ENCODE measurements around the gene DLD.
A peak's percentile ranks its signal among the peaks of the same experiment; 100 is the strongest.
"Not testable (repeated sequence)": the region's sequence is repeated elsewhere in the genome, so short reads cannot be mapped to it uniquely, and the experiment has no call there.

DLD gene, protein sequence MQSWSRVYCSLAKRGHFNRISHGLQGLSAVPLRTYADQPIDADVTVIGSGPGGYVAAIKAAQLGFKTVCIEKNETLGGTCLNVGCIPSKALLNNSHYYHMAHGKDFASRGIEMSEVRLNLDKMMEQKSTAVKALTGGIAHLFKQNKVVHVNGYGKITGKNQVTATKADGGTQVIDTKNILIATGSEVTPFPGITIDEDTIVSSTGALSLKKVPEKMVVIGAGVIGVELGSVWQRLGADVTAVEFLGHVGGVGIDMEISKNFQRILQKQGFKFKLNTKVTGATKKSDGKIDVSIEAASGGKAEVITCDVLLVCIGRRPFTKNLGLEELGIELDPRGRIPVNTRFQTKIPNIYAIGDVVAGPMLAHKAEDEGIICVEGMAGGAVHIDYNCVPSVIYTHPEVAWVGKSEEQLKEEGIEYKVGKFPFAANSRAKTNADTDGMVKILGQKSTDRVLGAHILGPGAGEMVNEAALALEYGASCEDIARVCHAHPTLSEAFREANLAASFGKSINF

DNA sequence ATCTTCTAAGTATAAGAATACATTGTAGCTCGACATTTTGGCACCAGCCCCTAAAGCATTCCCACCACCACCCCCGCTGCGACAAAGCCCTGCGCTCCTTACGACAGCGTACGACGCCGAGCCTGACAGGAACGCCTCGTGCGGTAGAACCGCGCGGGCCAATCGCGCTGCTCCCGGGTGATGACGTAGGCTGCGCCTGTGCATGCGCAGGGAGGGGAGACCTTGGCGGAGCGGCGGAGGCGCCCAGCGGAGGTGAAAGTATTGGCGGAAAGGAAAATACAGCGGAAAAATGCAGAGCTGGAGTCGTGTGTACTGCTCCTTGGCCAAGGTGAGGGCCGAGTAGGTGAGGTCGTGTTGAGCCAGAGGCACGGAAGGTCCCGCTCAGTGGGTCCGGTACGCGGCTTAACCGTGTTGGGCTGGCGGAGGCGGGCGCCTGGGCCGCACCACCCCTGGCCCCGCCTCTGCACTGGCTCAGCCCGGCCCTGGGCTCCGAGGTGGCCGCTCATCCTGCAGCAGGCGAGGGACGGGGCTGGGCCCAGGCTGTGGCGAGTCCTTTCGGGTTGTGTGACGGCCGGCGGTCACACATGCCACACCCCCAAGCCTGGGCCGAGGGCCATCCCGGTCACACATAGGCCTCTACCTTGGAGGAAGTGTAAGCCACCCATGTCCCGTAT is at the start of gene DLD:
Gene DLD, plus strand, starts transcription at position 222 of the 674 bp plus-strand sequence. Its CDS starts 68 bp downstream, at position 290.
- TF ChIP-seq, protein P1, sequence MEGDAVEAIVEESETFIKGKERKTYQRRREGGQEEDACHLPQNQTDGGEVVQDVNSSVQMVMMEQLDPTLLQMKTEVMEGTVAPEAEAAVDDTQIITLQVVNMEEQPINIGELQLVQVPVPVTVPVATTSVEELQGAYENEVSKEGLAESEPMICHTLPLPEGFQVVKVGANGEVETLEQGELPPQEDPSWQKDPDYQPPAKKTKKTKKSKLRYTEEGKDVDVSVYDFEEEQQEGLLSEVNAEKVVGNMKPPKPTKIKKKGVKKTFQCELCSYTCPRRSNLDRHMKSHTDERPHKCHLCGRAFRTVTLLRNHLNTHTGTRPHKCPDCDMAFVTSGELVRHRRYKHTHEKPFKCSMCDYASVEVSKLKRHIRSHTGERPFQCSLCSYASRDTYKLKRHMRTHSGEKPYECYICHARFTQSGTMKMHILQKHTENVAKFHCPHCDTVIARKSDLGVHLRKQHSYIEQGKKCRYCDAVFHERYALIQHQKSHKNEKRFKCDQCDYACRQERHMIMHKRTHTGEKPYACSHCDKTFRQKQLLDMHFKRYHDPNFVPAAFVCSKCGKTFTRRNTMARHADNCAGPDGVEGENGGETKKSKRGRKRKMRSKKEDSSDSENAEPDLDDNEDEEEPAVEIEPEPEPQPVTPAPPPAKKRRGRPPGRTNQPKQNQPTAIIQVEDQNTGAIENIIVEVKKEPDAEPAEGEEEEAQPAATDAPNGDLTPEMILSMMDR (IDR thresholded peaks at IDR 0.05; ENCODE audit: extremely low read depth, insufficient read depth, missing control alignments), result no peak
- peak; percentile 95 for DNase-seq (ENCODE audit: low spot score)
- in situ Hi-C loops (cut with MboI; ENCODE audit: low pct_unique_long_range_greater_than_20kb, low sequenced_read_pairs, unreplicated experiment), result no loop called here

DNA sequence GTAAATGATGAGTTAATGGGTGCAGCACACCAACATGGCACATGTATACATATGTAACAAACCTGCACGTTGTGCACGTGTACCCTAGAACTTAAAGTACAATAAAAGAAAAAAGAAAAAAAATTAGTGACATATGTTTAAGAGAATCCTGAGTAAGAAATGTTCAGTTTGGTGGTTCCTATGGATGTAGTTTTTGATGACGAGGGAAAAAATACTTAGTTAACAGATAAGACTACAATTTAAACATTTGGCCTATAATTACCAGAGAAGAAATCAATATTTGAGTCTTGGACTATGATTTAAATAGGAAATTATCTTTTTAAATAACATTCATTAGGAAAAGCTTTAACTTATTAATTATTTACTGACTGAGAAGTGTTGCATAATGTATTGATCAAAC is 48.8 kb upstream of the DLD start:
- TF ChIP-seq, protein P1 (IDR thresholded peaks at IDR 0.05; ENCODE audit: extremely low read depth, insufficient read depth, missing control alignments), result no peak
- no peak for DNase-seq (ENCODE audit: low spot score)
- in situ Hi-C loops (cut with MboI; ENCODE audit: low pct_unique_long_range_greater_than_20kb, low sequenced_read_pairs, unreplicated experiment), result no loop called here

DNA sequence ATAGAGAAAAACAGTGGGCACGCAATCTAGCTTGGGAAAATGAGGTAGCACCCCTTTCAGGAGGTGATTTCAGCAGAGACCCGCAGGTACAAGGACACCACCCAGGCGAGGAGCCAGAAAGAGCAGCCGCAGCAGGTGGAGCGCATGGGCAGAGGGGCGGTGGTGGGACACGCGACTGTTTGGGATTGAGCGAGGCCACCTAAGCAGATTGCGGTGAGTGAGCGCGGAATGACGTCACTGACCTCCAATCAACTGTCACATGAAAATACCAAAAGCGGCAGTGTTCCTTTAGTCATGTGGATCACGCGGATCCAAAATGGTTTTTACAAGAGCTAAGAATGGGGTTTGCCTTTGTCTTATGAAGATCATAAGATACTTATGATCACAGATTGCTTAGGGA is 47.8 kb upstream of the DLD start:
- in situ Hi-C loops (cut with MboI; ENCODE audit: low pct_unique_long_range_greater_than_20kb, low sequenced_read_pairs, unreplicated experiment), result no loop called here
- DNase-seq (ENCODE audit: low spot score), result no peak
- TF ChIP-seq, protein P1 (IDR thresholded peaks at IDR 0.05; ENCODE audit: extremely low read depth, insufficient read depth, missing control alignments), result no peak

GRCh38 chr7:107846324-107846723 is 44.7 kb upstream of the DLD start:
- in situ Hi-C loops (cut with MboI; ENCODE audit: low pct_unique_long_range_greater_than_20kb, low sequenced_read_pairs, unreplicated experiment), result no loop called here
- DNase-seq (ENCODE audit: low spot score), result no peak

DNA sequence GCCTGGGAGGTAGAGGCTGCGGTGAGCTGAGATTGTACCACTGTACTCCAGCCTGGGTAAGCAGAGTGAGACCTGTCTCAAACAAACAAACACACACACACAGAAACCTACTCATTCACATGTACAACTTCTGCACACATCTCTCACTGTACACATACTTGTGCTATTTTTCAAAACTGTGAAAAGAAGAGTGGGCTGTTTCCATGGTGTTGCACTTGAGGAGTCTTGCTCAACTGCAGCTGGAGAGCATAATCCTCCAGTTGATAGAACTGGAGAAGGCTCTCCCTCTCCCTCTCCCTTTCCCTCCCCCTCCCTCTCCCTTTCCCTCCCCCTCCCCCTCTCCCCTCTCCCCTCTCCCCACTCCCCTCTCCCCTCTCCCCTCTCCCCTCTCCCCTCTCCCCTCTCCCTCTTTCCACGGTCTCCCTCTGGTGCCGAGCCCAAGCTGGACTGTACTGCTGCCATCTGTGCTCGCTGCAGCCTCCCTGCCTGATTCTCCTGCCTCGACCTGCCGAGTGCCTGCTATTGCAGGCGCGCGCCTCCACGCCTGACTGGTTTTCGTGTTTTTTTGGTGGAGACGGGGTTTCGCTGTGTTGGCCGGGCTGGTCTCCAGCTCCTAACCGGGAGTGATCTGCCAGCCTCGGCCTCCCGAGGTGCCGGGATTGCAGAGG is 43.7 kb upstream of the DLD start:
- TF ChIP-seq, protein P1 (IDR thresholded peaks at IDR 0.05; ENCODE audit: extremely low read depth, insufficient read depth, missing control alignments), result no peak
- DNase-seq (ENCODE audit: low spot score), result no peak
- in situ Hi-C loops (cut with MboI; ENCODE audit: low pct_unique_long_range_greater_than_20kb, low sequenced_read_pairs, unreplicated experiment), result no loop called here

More at GRCh38 chr7:107846324-107846723, 44.7 kb upstream of the DLD start:
- TF ChIP-seq, protein P1 (IDR thresholded peaks at IDR 0.05; ENCODE audit: extremely low read depth, insufficient read depth, missing control alignments), result no peak

DNA sequence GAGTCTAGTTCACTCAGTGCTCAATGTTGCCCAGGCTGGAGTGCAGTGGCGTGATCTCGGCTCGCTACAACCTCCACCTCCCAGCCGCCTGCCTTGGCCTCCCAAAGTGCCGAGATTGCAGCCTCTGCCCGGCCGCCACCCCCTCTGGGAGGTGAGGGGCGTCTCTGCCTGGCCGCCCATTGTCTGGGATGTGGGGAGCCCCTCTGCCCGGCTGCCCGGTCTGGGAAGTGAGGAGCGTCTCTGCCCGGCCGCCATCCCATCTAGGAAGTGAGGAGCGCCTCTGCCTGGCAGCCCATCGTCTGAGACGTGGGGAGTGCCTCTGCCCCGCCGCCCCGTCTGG is 43.2 kb upstream of the DLD start:
- in situ Hi-C loops (cut with MboI; ENCODE audit: low pct_unique_long_range_greater_than_20kb, low sequenced_read_pairs, unreplicated experiment); DNase-seq (ENCODE audit: low spot score): not testable (repeated sequence)

DNA sequence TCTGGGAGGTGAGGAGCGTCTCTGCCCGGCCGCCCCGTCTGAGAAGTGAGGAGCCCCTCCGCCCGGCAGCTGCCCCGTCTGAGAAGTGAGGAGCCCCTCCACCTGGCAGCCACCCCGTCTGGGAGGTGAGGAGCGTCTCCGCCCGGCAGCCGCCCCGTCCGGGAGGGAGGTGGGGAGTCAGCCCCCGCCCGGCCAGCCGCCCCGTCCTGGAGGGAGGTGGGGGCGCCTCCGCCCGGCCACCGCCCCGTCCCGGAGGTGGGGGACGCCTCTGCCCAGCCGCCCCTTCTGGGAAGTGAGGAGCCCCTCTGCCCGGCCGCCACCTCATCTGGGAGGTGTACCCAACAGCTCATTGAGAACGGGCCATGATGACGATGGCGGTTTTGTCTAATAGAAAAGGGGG is 42.8 kb upstream of the DLD start:
- DNase-seq (ENCODE audit: low spot score), result not testable (repeated sequence)

More for the DNA sequence above, 42.8 kb upstream of the DLD start:
- in situ Hi-C loops (cut with MboI; ENCODE audit: low pct_unique_long_range_greater_than_20kb, low sequenced_read_pairs, unreplicated experiment), result not testable (repeated sequence)
